Hepatocyte (in vitro differentiated cells): ENCODE results near the gene EXOC4. TPM values are rescaled to one million over a fixed set of nuclear protein-coding genes. Genes with fewer than 3 reads are reported as not detected.
A peak's percentile ranks its signal among the peaks of the same experiment; 100 is the strongest.

Experiments used
- DNase-seq: peaks from one replicate; pipeline ENCODE4 v3.0.0-alpha.2; 2016; ENCODE audit warnings: low spot score
- H2AFZ ChIP-seq: fragments of 200-600 bp; sonication (generic); 2 replicates; pipeline ENCODE4 v1.6.0; 2016; ENCODE audit warnings: antibody characterized with exemption, mild to moderate bottlenecking
- H3K27ac ChIP-seq: fragments of 200-600 bp; sonication (generic); 2 replicates; pipeline ENCODE4 v1.5.1; 2016; ENCODE audit warnings: mild to moderate bottlenecking
- H3K27me3 ChIP-seq: fragments of 200-600 bp; sonication (generic); 2 replicates; pipeline ENCODE4 v1.6.1; 2016
- H3K36me3 ChIP-seq: fragments of 200-600 bp; sonication (generic); replicated peaks from 2 replicates; pipeline ENCODE4 v1.5.1; 2016; ENCODE audit warnings: low read depth; ENCODE audit not compliant: insufficient read depth
- H3K4me1 ChIP-seq: fragments of 200-600 bp; sonication (generic); 2 replicates; pipeline ENCODE4 v1.5.1; 2016; ENCODE audit warnings: mild to moderate bottlenecking, moderate library complexity; ENCODE audit not compliant: insufficient read depth
- H3K4me2 ChIP-seq: fragments of 200-600 bp; sonication (generic); 2 replicates; pipeline ENCODE4 v1.6.0; 2016
- H3K4me3 ChIP-seq: fragments of 200-600 bp; sonication (generic); 2 replicates; pipeline ENCODE4 v1.5.1; 2016; ENCODE audit warnings: mild to moderate bottlenecking
- H3K79me2 ChIP-seq: fragments of 200-600 bp; sonication (generic); 2 replicates; pipeline ENCODE4 v1.6.0; 2017; ENCODE audit warnings: mild to moderate bottlenecking
- H3K9me2 ChIP-seq: fragments of 200-600 bp; sonication (generic); replicated peaks from 2 replicates; pipeline ENCODE4 v1.6.0; 2017; ENCODE audit warnings: mild to moderate bottlenecking; ENCODE audit not compliant: insufficient read depth
- H3K9me3 ChIP-seq: fragments of 200-600 bp; sonication (generic); 2 replicates; pipeline ENCODE4 v1.5.1; 2016; ENCODE audit warnings: low read depth, mild to moderate bottlenecking
- H4K20me1 ChIP-seq: fragments of 200-600 bp; sonication (generic); 2 replicates; pipeline ENCODE4 v1.6.0; 2016; ENCODE audit warnings: mild to moderate bottlenecking; ENCODE audit not compliant: insufficient read depth, poor library complexity, severe bottlenecking
- EZH2 ChIP-seq: fragments of 200-600 bp; sonication (generic); IDR thresholded peaks from 2 replicates; pipeline ENCODE4 v1.6.1; 2016; ENCODE audit warnings: antibody characterized with exemption, mild to moderate bottlenecking, borderline replicate concordance
- EZH2phosphoT487 ChIP-seq: fragments of 200-600 bp; sonication (generic); IDR thresholded peaks from one replicate; pipeline ENCODE4 v1.6.1; 2018; ENCODE audit warnings: antibody characterized with exemption, mild to moderate bottlenecking, low read depth, moderate library complexity; ENCODE audit not compliant: unreplicated experiment, severe bottlenecking
- WGBS: methylation state at CpG from one replicate; pipeline ENCODE4 v1.1.6; 2016; ENCODE audit warnings: low lambda C conversion rate; ENCODE audit errors: missing lambda C conversion rate; 5-methylcytosine and 5-hydroxymethylcytosine counted together
- polyA plus RNA-seq: library from polyadenylated mRNA; unstranded; fragments of >200 nt; fragmentation: Nextera tagmentation; extraction: Ambion mirVana; gene quantifications from 2 replicates; pipeline ENCODE4 v1.2.1, GENCODE V29; 2016
- total RNA-seq: library from RNA; depleted of rRNA; stranded (reverse); fragments of >200 nt; gene quantifications from 2 replicates; pipeline ENCODE4 v1.2.3, GENCODE V29; 2014
- TF ChIP-seq, protein P1 (sequence below): fragments of 200-600 bp; sonication (generic); IDR thresholded peaks from 2 replicates; pipeline ENCODE4 v1.5.1; 2016; ENCODE audit warnings: antibody characterized with exemption, mild to moderate bottlenecking; ENCODE audit not compliant: poor library complexity

EXOC4 gene
- total and polyA plus RNA-seq, 2 experiments from 2014 or later = 34.8 to 56.1 TPM

DNA sequence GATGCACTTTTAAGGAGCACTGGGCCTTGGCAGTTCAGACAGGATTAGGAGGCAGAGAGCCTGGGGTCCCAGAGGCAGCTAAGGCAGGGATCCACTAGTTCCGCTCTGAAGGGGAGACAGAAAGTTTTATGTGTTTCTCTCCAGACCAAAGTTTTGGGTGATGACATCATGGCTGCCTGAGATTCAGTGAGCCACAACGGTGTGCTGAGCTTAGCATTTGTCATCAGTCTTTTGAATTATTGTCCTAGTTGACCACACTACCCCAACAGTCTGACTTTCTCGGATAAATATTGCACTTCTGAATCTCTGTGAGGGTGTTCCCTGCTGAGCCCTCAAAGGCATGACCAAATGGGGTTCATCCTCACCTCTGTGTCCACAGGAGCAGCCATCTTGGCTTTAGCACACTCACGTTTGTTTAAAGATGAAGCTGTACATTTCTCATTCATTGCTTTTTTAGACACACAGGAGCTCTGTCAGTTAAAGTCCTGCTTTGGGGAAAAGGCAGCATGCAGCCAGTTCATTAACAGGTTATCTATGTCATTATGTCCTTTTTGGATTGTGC, 576.5 kb downstream of the EXOC4 start:
- H3K9me3 ChIP-seq = no peaks in the 10 kb centered on the region
- no peak overlapping the region for H3K4me2 ChIP-seq
- H3K4me3 ChIP-seq = no peak overlapping the region
- H3K79me2 ChIP-seq = no peaks in the 10 kb centered on the region
- TF ChIP-seq EZH2phosphoT487 (no peak), EZH2 (no peak)
- TF ChIP-seq, protein P1, sequence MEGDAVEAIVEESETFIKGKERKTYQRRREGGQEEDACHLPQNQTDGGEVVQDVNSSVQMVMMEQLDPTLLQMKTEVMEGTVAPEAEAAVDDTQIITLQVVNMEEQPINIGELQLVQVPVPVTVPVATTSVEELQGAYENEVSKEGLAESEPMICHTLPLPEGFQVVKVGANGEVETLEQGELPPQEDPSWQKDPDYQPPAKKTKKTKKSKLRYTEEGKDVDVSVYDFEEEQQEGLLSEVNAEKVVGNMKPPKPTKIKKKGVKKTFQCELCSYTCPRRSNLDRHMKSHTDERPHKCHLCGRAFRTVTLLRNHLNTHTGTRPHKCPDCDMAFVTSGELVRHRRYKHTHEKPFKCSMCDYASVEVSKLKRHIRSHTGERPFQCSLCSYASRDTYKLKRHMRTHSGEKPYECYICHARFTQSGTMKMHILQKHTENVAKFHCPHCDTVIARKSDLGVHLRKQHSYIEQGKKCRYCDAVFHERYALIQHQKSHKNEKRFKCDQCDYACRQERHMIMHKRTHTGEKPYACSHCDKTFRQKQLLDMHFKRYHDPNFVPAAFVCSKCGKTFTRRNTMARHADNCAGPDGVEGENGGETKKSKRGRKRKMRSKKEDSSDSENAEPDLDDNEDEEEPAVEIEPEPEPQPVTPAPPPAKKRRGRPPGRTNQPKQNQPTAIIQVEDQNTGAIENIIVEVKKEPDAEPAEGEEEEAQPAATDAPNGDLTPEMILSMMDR = no peak
- H4K20me1 ChIP-seq = no peaks in the 10 kb centered on the region
- H3K27ac ChIP-seq = no peak overlapping the region
- no peaks in the 10 kb centered on the region for H3K27me3 ChIP-seq
- H3K4me1 ChIP-seq = no peaks in the 10 kb centered on the region
- no peaks in the 10 kb centered on the region for H3K36me3 ChIP-seq
- no peak for DNase-seq
- 79% methylated on average over 4 of the region's 4 CpGs for WGBS
- H3K9me2 ChIP-seq = no peaks in the 10 kb centered on the region
- H2AFZ ChIP-seq = no peak overlapping the region

- H3K4me2 ChIP-seq = no peak overlapping the region
- no peak overlapping the region for H3K27ac ChIP-seq
- no peaks in the 10 kb centered on the region for H4K20me1 ChIP-seq
- H3K4me3 ChIP-seq = no peak overlapping the region
- H3K27me3 ChIP-seq = no peaks in the 10 kb centered on the region
- no peaks in the 10 kb centered on the region for H3K36me3 ChIP-seq
- DNase-seq = no peak
- H2AFZ ChIP-seq = no peak overlapping the region
- H3K9me2 ChIP-seq = no peaks in the 10 kb centered on the region
- no peaks in the 10 kb centered on the region for H3K9me3 ChIP-seq
- WGBS = 68% methylated on average over 6 of the region's 6 CpGs
- no peaks in the 10 kb centered on the region for H3K4me1 ChIP-seq
- TF ChIP-seq EZH2phosphoT487 = no peak
- TF ChIP-seq, protein P1 = no peak
- no peak for TF ChIP-seq EZH2
- H3K79me2 ChIP-seq = no peaks in the 10 kb centered on the region
These were observed 577.2 kb downstream of the EXOC4 start for GRCh38 chr7:133830081-133830480.

- Histone ChIP-seq H3K36me3 (no peaks in the 10 kb centered on the region), H3K27ac (no peak overlapping the region), H4K20me1 (no peaks in the 10 kb centered on the region), H2AFZ (no peak overlapping the region), H3K9me3 (no peaks in the 10 kb centered on the region), H3K9me2 (no peaks in the 10 kb centered on the region), H3K4me3 (no peak overlapping the region), H3K4me1 (peaks cover 4% of the 10 kb centered on the region), H3K4me2 (no peak overlapping the region), H3K27me3 (no peaks in the 10 kb centered on the region), H3K79me2 (no peaks in the 10 kb centered on the region)
- WGBS = 83% methylated on average over 3 of the region's 3 CpGs
- no peak for DNase-seq
- TF ChIP-seq, protein P1 = no peak
- TF ChIP-seq EZH2 (no peak), EZH2phosphoT487 (no peak)
These were observed 583.8 kb downstream of the EXOC4 start for GRCh38 chr7:133836666-133837065.

- no peaks in the 10 kb centered on the region for H3K79me2 ChIP-seq
- H3K9me3 ChIP-seq = no peaks in the 10 kb centered on the region
- TF ChIP-seq, protein P1 = no peak
- TF ChIP-seq EZH2 (no peak), EZH2phosphoT487 (no peak)
- peaks cover 4% of the 10 kb centered on the region for H3K4me1 ChIP-seq
- no peaks in the 10 kb centered on the region for H3K9me2 ChIP-seq
- H3K27me3 ChIP-seq = no peaks in the 10 kb centered on the region
- no peak overlapping the region for H3K27ac ChIP-seq
- no peak overlapping the region for H2AFZ ChIP-seq
- no peaks in the 10 kb centered on the region for H3K36me3 ChIP-seq
- H3K4me2 ChIP-seq = peak overlapping the region; percentile 35
- H4K20me1 ChIP-seq = no peaks in the 10 kb centered on the region
- no peak for DNase-seq
- no peak overlapping the region for H3K4me3 ChIP-seq
These were observed 584.3 kb downstream of the EXOC4 start for GRCh38 chr7:133837224-133837623.
